ENCODE results near the gene PCNX2.
"Not testable (repeated sequence)": the region's sequence is repeated elsewhere in the genome, so short reads cannot be mapped to it uniquely, and the experiment has no call there.

DNA sequence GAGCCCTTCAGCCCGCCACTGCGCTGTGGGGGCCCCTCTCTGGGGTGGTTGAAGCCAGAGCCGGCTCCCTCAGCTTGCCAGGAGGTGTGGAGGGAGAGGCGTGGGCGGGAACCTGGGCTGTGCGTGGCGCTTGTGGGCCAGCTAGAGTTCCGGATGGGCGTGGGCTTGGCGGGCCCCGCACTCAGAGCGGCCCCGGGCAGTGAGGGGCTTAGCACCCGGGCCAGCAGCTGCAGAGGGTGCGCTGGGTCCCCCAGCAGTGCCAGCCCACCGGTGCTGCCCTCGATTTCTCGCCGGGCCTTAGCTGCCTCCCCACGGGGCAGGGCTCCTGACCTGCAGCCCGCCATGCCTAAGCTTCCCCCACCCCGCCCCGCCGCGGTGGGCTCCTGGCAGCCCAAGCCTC is 166.5 kb downstream of the PCNX2 start:
- TF ChIP-seq, protein P1, sequence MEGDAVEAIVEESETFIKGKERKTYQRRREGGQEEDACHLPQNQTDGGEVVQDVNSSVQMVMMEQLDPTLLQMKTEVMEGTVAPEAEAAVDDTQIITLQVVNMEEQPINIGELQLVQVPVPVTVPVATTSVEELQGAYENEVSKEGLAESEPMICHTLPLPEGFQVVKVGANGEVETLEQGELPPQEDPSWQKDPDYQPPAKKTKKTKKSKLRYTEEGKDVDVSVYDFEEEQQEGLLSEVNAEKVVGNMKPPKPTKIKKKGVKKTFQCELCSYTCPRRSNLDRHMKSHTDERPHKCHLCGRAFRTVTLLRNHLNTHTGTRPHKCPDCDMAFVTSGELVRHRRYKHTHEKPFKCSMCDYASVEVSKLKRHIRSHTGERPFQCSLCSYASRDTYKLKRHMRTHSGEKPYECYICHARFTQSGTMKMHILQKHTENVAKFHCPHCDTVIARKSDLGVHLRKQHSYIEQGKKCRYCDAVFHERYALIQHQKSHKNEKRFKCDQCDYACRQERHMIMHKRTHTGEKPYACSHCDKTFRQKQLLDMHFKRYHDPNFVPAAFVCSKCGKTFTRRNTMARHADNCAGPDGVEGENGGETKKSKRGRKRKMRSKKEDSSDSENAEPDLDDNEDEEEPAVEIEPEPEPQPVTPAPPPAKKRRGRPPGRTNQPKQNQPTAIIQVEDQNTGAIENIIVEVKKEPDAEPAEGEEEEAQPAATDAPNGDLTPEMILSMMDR (IDR thresholded peaks at IDR 0.05) = not testable (repeated sequence)
- TF ChIP-seq POLR2A (IDR thresholded peaks at IDR 0.05) = not testable (repeated sequence)

Measured in testis (tissue), 2 donors.